Measurements from ENCODE around the gene C22orf42.
"Not testable (repeated sequence)": the region's sequence is repeated elsewhere in the genome, so short reads cannot be mapped to it uniquely, and the experiment has no call there.

DNA sequence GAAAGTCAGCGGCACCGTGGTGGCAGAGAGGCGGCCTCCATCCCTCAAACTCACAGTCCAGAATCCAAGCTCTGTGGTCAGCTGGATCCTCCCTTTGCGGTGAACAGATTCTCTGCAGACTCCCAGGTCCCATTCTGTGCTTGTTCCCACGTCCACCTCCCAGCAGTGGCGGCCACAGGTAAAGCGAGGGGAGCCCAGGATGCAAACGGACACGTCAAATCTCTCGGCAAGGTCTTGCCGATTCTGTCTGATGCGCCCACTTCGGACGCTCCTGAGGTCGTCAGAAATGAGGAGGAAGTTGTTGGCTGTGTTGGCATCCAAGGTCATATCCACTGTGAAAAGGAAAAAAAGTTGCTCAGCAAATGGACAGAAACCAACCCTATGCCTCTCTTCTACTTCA, 31.9 kb upstream of the C22orf42 start:
- not testable (repeated sequence) for TF ChIP-seq CTCF (conservative IDR thresholded peaks at IDR 0.05 in 1 of 2, IDR thresholded peaks at IDR 0.05 in 1 of 2; ENCODE audit: low read depth in 1 of 2, low read length in 2 of 2); EZH2 (IDR thresholded peaks at IDR 0.05; ENCODE audit: low read length, missing control alignments)

All from fibroblast of lung (primary cell).